HG03103 (cell line): ENCODE results near the gene DMAC2.
"Not testable (repeated sequence)": the region's sequence is repeated elsewhere in the genome, so short reads cannot be mapped to it uniquely, and the experiment has no call there.

Source experiments
- ATAC-seq: cut with Tn5 transposase; IDR thresholded peaks from one replicate; pipeline ENCODE4 v1.9.1; 2021; ENCODE audit warnings: low read depth; ENCODE audit not compliant: unreplicated experiment

The DMAC2 gene

DNA sequence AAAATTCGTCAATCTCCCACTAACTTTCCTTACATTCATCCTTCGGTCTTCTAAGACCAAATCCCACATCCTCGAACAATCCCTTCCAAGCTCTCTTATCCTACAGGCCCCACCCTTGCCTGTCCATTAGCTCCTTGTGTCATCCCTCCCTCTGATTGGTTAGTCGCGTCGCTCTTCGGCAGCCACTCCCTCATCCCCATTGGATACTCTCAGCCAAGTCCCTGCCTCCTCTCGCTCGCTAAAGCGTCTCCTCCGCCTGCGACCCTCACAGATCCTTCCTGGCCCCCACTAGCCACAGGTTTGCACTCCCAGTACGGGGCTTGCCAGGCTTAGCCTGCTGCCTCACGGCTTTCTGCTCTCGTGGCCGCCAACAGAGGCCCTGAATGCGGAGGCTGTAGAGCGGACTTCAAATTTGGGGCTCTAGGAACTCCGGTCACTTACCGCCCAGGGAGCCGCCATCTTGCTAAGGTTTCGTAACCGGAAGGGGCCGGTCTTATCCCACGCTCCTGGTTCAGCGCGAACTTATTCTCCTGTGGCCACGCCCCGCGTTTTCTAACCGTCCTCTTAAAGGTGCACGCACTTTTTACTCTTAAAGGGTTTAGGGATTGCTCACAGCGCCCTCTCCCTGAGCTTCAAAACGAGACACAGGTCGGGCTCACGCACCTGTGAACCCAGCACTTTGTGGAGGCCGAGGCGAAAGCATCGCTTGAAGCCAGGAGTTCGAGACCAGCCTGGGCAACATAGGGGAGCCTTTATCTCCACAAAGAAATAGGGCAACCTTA, at the start of gene DMAC2:
Gene DMAC2 (minus strand): TSS at position 472 of the 782 bp plus-strand sequence. CDS start 13 bp downstream, at position 459.
- peak; percentile 89 for ATAC-seq

GRCh38 chr19:41486953-41487352, 47.2 kb upstream of the DMAC2 start:
- ATAC-seq: not testable (repeated sequence)

GRCh38 chr19:41484822-41485221, 45.1 kb upstream of the DMAC2 start:
- no peak for ATAC-seq

GRCh38 chr19:41480336-41480735, 40.6 kb upstream of the DMAC2 start:
- ATAC-seq: no peak

- ATAC-seq: no peak
Observed at GRCh38 chr19:41479757-41480191, 40.1 kb upstream of the DMAC2 start.

DNA sequence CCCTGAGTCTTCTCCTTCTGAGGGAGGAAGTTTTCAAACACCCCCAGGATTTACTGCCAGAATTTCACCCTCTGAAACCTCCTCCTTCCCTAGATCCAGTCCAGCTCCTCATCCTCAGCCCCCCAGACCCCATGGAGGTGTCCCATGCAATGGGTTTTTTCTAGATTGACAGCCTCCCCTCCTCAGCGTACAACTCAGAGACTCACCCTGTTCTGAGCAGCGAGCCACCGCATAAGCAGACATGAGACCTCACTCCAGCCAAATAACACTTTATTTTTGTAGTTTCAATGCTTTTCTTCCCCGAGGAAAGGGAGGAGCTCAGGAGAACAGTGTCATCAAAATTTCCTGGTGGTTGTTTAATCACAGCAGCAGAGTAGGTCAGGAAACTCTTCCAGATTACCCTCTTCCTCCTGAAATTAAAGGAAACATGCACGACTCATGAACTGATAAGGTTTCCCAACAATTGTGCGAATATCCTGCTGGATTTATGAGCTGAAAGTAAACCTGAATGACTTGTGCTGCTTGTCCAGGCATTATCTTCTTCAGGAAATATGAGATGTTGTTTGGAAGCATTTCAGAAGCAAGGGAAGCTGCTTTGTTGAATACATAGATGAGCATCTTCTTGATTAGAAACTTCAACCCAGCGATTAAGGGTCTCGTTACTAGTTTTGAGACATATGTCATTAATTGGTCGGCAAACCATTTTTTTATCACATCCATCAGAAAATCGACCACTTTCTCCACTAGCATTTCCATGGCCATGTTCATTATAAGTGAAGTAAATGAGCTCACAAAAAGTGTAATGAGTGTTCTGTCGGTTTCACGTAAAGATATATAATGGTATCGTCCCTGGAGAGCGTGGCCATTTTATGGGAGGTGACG, 39.4 kb upstream of the DMAC2 start:
- no peak for ATAC-seq

DNA sequence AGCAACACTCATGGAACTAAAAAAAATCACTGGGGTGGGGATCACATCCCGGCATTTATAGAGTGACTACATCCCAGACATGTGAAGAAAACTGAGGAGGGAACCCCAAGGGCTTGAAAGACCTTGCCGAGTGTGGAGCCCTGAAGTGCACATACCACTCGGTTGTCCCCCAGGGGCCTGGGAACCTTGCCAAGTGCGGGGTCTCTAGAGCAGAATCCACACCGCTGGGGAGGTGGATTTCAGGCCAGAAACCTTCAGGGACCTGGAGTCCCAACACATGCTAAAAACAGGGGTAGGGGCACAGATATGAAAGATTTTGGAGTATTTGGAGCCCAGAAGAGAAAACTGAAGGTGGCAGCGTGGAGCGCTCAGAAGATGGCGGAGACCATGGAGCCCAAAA, 38.5 kb upstream of the DMAC2 start:
- ATAC-seq: no peak

DNA sequence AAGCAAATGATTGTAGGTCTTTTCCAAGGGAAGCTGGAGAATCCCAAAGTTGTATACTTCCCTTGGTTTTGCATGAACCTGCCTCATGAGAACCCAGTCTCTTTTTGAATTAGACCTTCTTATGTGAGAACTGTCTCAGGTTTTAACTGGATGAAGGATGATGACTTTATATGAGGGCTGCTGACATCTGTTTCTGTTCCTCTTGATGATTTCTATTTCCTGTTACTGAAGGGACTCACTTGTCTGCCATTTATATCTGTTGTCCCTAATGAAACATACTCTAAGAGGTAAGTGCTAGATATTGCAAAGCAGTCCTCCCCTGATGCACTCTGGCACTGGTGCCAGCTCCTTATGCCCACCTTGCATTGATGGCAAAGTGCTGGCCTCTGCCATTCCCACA, 36.9 kb upstream of the DMAC2 start:
- ATAC-seq: no peak

- ATAC-seq: not testable (repeated sequence)
Observed at GRCh38 chr19:41463257-41464256, 23.8 kb upstream of the DMAC2 start.

DNA sequence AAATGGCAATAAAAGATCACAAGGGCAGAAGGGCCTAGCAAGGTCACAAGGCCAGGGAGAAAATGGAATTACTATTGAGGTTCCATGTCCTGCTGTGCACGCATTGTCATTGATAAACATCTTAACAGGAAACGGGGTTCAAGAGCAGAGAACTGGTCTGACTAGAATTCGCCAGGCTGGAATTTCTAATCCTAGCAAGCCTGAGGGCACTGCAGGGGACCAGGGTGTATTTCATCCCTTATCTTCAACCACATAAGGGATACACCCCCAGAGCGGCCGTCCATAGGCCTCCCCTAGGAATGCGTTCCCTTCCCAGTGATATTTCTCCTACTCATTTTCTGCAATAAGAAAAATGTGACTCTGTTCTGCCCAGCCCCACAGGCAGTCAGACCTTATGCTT, 22.8 kb upstream of the DMAC2 start:
- no peak for ATAC-seq

DNA sequence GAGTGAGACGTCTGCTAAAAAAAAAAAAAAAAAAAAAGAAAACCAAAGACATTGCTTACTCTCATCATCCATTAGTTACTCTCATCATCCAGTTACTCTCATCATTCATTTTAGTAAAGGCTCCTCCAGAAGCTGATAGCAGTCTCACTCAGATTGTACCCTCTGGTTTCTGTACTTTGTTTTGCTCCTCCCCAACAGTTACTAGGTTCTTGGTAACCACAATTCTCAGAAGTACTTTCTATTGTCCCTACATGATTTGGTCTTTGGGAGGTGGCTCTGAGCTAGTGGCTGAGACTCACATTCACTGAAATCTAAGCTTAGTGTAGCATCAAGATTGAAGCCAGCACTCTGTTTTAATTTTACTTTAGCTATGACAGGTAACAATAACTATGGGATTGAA, 17.5 kb upstream of the DMAC2 start:
- no peak for ATAC-seq

- ATAC-seq: no peak
Observed at GRCh38 chr19:41456342-41456918, 16.7 kb upstream of the DMAC2 start.

- ATAC-seq: no peak
Observed at GRCh38 chr19:41455936-41456335, 16.2 kb upstream of the DMAC2 start.

- no peak for ATAC-seq
Observed at GRCh38 chr19:41452584-41453275, 13.0 kb upstream of the DMAC2 start.

GRCh38 chr19:41449865-41450178, 10.1 kb upstream of the DMAC2 start:
- no peak for ATAC-seq

DNA sequence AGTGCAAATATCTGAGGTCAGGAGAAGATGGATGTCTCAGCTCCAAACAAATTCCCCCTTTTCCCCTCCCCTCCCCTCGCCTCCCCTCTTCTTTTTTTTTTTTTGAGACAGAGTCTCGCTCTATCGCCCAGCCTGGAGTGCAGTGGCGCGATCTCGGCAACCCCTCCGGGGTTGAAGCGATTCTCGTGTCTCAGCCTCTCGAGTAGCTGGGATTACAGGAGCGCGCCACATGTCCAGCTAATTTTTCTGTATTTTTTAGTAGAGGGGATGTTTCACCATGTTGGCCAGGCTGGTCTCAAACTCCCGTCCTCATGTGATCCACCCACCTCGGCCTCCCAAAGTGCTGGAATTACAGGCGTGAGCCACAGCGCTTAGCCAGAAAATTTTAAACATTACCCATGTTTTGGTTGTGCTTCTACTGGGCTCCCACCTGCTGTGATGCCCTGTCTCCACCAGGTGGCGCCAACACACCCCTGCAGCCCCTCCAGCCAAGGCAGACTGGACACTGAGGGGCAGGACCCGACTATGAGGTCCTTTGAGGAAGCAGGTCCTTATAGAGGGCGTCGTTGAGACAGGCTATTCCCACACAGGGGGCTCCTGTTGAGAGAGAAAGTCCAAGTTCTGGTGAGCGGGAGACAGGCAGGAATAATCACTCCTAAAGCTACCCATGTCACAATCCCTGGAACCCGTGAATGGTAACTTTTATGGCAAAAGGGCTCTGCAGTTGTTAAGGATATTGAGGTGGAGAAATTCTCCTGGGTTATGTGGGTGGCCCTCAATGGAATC, 9.6 kb upstream of the DMAC2 start:
- ATAC-seq: no peak

- ATAC-seq: no peak
Observed at GRCh38 chr19:41447732-41448332, 8.1 kb upstream of the DMAC2 start.

- ATAC-seq: no peak
Observed at GRCh38 chr19:41445575-41445974, 5.9 kb upstream of the DMAC2 start.
